Measurements from ENCODE around the gene MUC5B. TPM values are rescaled to one million over a fixed set of nuclear protein-coding genes. Genes with fewer than 3 reads are reported as not detected.

The MUC5B gene
- total and polyA plus RNA-seq, 2 of the 13 experiments (the other 11 are each of a cell fraction or from before 2014, with no cell fraction given): 0.01 TPM; not detected in 1

- TF ChIP-seq BATF2 (CRISPR knock-in tag; IDR thresholded peaks at IDR 0.05): no peak
Measured at GRCh38 chr11:1175461-1176223, 47.2 kb upstream of the MUC5B start (continued).

GRCh38 chr11:1176224-1177019, 46.4 kb upstream of the MUC5B start:
- no peaks in the 10 kb centered on the region for H3K36me3 ChIP-seq (replicated peaks in 1 of 2; ENCODE audit: control insufficient read depth in 1 of 2, insufficient read depth in 2 of 2, low read length in 2 of 2)
- no peak overlapping the region for H2AFZ ChIP-seq (ENCODE audit: low read length)
- peaks cover 3% of the 10 kb centered on the region; the same call in 1 of the 2 replicates for H3K9me3 ChIP-seq (ENCODE audit: low read length)
- in situ Hi-C loops (cut with HindIII; ENCODE audit: extremely low pct_ligation_motif_present, low pct_unique_long_range_greater_than_20kb): no loop called here
- POLR2A ChIA-PET: no interaction called here
- no peaks in the 10 kb centered on the region for H3K4me1 ChIP-seq (ENCODE audit: insufficient read depth, low read length)
- FAIRE-seq: no peak
- no peak; the same call in 2 of the 3 replicates for ATAC-seq
- no peaks in the 10 kb centered on the region for H4K20me1 ChIP-seq (ENCODE audit: insufficient read depth, low read length)
- no peak for DNase-seq (ENCODE audit: low spot score)
- no peak overlapping the region for H3K4me2 ChIP-seq (ENCODE audit: low read depth, low read length)
- WGBS (ENCODE audit: low lambda C conversion rate): 33% methylated on average over 9 of the region's 32 CpGs
- no peaks in the 10 kb centered on the region for H3K79me2 ChIP-seq (ENCODE audit: insufficient read depth, low read length)
- peaks cover 1 to 27% of the 10 kb centered on the region in 2 experiments; a peak in 4 of 5 replicates for H3K27me3 ChIP-seq (ENCODE audit: control insufficient read depth in 1 of 2, insufficient read depth in 2 of 2, low read length in 2 of 2)
- BruUV-seq (replicated peaks): no TSS peak
- no peak overlapping the region for H3K9ac ChIP-seq (ENCODE audit: insufficient read depth, low read depth, low read length)
- H3K27ac ChIP-seq (ENCODE audit: extremely low read length, insufficient read depth, low read length): no peak overlapping the region
- CTCF ChIA-PET (ENCODE audit: low intra/inter-chr PET ratio, low total read pairs): no interaction called here
- H3K4me3 ChIP-seq (replicated peaks in 1 of 3; ENCODE audit: insufficient read depth in 1 of 3, low read depth in 2 of 3, low read length in 3 of 3): no peak overlapping the region
- no peak for TF ChIP-seq GPBP1L1 (CRISPR knock-in tag; IDR thresholded peaks at IDR 0.05)
- intact Hi-C loops (cut with micrococcal nuclease; ENCODE audit: unreplicated experiment): no loop called here

Measured in HepG2 (cell line).